Upper lobe of left lung (tissue), 4 donors: ENCODE measurements around the gene ASPHD2.

Source experiments
- CTCF ChIP-seq, 6 experiments: fragments of 450-650 bp in 4 of 6; fragments of 200-600 bp in 2 of 6; sonication (generic) in 2 of 6; IDR thresholded peaks; one replicate each; pipeline ENCODE4 v1.5.1; 2016 to 2019; ENCODE audit warnings: antibody characterized with exemption in 6 of 6
- POLR2A ChIP-seq, 4 donors: fragments of 450-650 bp; IDR thresholded peaks; one replicate each; pipeline ENCODE4 v1.5.1; 2016 to 2017; ENCODE audit warnings: antibody characterized with exemption in 4 of 4, mild to moderate bottlenecking in 2 of 4
- POLR2AphosphoS5 ChIP-seq, 2 donors: sonication (generic); formaldehyde crosslinking; IDR thresholded peaks; one replicate each; pipeline ENCODE4 v1.5.1; 2017; ENCODE audit warnings: antibody characterized with exemption in 2 of 2

DNA sequence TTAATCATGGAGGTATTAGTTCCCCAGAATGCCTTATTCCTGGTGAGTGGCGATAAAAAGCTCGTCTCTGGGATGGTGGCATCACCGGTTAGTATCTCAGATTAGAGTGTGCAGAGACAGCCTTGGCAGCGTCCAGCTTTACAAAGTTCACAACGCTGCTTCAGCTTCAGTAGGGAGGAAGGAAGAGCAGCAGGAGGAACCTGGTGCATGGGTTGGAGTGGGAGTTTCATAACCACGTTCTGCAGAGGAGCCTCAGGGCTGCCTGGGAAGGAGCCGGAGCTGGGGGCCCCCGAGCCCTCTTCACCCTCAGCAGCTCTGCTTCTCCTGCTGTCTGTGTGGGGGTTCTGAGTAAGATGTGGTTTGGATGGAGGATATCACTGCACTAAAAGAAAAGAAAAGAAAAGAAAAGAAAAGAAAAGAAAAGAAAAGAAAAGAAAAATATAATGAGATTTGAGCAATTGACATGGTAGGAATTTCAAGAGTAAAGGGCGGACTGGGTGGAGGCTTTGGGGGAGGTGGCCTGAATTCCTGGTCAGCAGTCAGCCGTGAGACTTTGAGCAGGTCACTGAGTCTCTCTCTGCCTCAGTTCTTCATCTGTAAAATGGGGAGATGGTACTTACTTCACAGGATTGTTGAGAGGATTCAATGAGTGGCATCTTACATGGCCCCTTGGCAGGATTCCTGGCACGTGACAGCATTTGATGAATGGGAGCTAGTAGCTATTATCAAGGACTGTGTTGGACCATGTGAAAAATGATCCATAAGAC is 6.5 kb downstream of the ASPHD2 start:
- TF ChIP-seq CTCF (IDR thresholded peaks at IDR 0.05) = no peak
- TF ChIP-seq POLR2A (IDR thresholded peaks at IDR 0.05) = no peak
- TF ChIP-seq POLR2AphosphoS5 (IDR thresholded peaks at IDR 0.05) = no peak
